GM04503 (cell line): Measurements from ENCODE around the gene MT1X.
"Not testable (repeated sequence)": the region's sequence is repeated elsewhere in the genome, so short reads cannot be mapped to it uniquely, and the experiment has no call there.

Experiments used
- DNase-seq: peaks from one replicate; pipeline ENCODE4 v3.0.0-alpha.2; 2012; ENCODE audit warnings: low read depth

Gene MT1X

GRCh38 chr16:56710181-56710737 lies 28.0 kb downstream of the MT1X start:
- no peak for DNase-seq

- no peak for DNase-seq
These were observed 29.6 kb downstream of the MT1X start for GRCh38 chr16:56711862-56712261.

GRCh38 chr16:56713794-56714193 lies 31.5 kb downstream of the MT1X start:
- DNase-seq, result no peak

- no peak for DNase-seq
These were observed 32.9 kb downstream of the MT1X start for GRCh38 chr16:56715126-56715525.

GRCh38 chr16:56716761-56717160 lies 34.5 kb downstream of the MT1X start:
- no peak for DNase-seq

- not testable (repeated sequence) for DNase-seq
These were observed 35.3 kb downstream of the MT1X start for GRCh38 chr16:56717532-56717931.

GRCh38 chr16:56722200-56722842 lies 40.1 kb downstream of the MT1X start:
- DNase-seq, result no peak

GRCh38 chr16:56724191-56724590 lies 41.9 kb downstream of the MT1X start:
- DNase-seq, result no peak

- no peak for DNase-seq
These were observed 44.0 kb downstream of the MT1X start for GRCh38 chr16:56726283-56726682.

- DNase-seq, result no peak
These were observed 44.7 kb downstream of the MT1X start for GRCh38 chr16:56726926-56727325.

- DNase-seq, result no peak
These were observed 45.8 kb downstream of the MT1X start for GRCh38 chr16:56728027-56728426.

- DNase-seq, result no peak
These were observed 46.9 kb downstream of the MT1X start for GRCh38 chr16:56728980-56729734.

- peak; percentile 55 for DNase-seq
These were observed 47.7 kb downstream of the MT1X start, which contains the start of gene NUP93 for GRCh38 chr16:56729735-56730662. TSS of gene NUP93 (plus strand) at chr16:56730129. CDS start at chr16:56748248, 18,119 bp downstream.

- DNase-seq, result no peak
These were observed 50.1 kb downstream of the MT1X start for GRCh38 chr16:56732366-56732765.

- no peak for DNase-seq
These were observed 50.6 kb downstream of the MT1X start for GRCh38 chr16:56732832-56733231.
